NCI-H128 (cell line): ENCODE measurements around the gene LHX2.

Source experiments
- DNase-seq: peaks from one replicate; lab custom pipeline; 2025; ENCODE audit not compliant: unreplicated experiment; lab: John Stamatoyannopoulos, UW

LHX2 gene

DNA sequence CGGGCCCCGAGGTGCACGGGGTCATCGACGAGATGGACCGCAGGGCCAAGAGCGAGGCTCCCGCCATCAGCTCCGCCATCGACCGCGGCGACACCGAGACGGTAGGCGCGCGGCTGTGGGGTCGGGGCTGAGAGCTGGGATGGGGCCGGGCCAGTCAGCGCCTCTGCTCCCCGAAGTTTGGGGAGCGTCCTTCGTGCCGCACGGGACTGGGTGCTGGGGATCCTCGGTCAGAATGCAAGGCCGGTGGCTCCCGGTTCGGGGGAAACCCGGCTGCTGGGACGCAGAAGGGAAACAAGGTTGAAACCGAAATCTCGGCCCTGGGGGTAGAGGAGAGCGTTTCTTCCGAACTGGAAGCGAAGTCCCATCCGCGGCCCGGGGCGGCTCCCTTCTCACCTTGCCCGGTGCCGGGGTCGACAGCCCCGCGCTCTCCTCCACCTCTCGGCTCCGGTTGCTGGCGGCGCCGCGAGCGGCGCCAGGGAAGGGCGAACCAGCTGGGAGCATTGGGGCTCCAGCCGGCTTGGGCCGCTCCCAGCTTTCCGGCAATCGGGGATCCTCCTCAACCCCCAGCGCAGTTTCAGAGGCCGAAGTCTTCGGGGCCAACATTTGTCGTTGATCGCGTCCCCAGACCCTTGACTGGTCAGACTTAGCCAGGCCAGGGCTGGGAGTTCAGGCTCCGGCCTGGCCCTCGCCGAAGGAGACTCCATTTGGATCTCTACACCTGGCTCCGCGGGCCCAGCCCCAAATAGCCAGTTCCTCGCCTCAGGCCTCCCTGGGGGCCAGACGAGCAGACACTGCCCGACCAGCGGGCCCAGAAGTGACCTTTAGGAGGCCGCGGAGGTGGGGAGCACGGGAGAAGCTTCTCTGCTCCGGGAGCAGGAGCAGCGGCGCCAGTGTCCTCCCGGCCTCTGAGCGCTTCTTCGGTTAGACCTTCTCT lies 1.1 kb downstream of the LHX2 start:
- peak; percentile 20 for DNase-seq

- DNase-seq, result no peak
Observed at GRCh38 chr9:124013309-124014210, 2.0 kb downstream of the LHX2 start.

DNA sequence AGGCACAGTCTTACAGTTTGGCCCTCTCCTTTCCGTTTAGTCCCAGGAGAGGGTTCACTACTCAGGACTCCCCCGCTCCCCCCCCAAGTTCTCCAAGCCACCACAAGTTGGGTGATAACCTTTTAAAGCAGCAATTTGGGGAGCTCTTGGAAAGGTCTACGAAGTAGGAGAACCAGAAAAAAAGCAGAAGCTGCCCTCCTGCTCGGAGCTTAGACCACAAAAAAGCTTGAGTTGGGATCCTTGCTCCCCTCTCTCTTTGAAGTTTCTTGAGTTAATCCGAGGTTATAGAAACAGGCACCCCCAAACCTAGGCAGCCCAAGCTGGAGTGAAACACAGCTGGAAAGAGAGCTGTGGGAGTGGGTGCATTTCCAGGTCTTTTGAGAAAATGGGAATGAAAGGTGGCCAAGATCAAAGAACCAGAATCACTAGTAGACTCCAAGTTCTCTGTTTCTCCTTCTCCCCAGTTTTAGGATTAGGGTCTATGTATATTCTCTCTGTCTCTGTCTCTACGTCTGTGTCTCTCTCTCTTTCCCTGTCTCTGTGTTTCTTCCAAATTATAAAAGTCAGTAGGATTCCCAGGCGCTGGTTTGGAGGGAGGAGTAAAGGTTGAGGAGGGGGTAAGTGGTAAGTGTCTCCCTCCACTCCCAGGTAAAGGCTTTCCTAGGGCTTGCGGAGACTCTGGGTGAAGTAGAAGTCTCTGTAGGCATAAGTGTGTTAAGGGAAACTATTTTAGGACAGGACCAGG lies 2.8 kb downstream of the LHX2 start:
- DNase-seq, result no peak

DNA sequence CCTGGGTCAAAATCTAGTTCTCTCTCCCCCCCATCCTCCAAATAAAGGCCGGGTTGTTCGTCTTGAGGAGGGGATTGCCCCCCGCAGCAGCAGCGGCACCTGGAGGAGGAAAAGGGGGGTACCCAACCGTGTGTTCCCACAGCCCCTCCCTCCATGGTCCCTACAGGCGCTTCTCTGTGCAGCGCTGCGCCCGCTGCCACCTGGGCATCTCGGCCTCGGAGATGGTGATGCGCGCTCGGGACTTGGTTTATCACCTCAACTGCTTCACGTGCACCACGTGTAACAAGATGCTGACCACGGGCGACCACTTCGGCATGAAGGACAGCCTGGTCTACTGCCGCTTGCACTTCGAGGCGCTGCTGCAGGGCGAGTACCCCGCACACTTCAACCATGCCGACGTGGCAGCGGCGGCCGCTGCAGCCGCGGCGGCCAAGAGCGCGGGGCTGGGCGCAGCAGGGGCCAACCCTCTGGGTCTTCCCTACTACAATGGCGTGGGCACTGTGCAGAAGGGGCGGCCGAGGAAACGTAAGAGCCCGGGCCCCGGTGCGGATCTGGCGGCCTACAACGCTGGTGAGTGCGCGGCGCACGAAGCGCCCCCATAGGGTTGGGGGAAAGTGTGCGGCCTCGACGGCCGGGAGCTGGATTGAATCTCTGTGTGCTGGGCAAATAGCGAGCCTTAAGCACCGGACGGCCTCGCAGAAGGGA lies 3.5 kb downstream of the LHX2 start:
- DNase-seq, result no peak

GRCh38 chr9:124015661-124016131 lies 4.1 kb downstream of the LHX2 start:
- no peak for DNase-seq

- DNase-seq, result no peak
Observed at GRCh38 chr9:124016175-124017050, 4.8 kb downstream of the LHX2 start.

- DNase-seq, result no peak
Observed at GRCh38 chr9:124017051-124017928, 5.7 kb downstream of the LHX2 start.

- DNase-seq, result no peak
Observed at GRCh38 chr9:124017929-124018729, 6.6 kb downstream of the LHX2 start.

- DNase-seq, result no peak
Observed at GRCh38 chr9:124018730-124019697, 7.4 kb downstream of the LHX2 start.

GRCh38 chr9:124019771-124020519 lies 8.4 kb downstream of the LHX2 start:
- DNase-seq, result no peak

DNA sequence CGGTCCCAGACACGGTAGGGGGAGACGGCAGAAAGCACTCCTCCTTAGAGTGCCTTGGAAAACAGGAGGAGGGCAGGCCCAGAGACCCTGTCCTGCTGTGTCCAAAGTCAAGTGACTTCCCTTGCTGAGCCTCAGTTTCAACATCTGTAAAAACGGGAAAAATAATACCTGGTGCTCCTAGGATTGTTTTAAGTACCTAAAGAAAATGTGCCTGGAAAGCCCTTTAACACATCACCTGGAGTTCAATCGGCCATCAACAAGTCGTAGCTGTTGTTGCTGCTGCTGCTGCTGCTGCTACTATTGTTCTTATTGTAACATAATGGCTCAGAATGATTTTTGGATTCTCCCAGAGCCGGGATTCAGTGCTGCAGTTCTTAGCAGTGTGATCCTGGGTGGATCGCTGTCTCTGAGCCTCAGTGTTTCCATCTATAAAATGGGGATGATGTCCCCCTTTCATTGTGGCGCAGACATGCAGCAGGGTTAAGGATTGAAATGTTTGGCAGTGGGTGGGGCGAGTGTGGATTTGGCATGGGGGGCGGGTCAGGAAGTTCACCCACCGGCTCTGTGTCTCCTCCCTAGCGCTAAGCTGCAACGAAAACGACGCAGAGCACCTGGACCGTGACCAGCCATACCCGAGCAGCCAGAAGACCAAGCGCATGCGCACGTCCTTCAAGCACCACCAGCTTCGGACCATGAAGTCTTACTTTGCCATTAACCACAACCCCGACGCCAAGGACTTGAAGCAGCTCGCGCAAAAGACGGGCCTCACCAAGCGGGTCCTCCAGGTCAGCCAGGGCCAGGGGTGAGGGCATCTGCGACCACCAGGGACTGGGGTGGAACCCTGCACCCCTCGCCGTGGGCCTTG lies 9.2 kb downstream of the LHX2 start:
- DNase-seq, result no peak

- no peak for DNase-seq
Observed at GRCh38 chr9:124021385-124021769, 9.8 kb downstream of the LHX2 start.

DNA sequence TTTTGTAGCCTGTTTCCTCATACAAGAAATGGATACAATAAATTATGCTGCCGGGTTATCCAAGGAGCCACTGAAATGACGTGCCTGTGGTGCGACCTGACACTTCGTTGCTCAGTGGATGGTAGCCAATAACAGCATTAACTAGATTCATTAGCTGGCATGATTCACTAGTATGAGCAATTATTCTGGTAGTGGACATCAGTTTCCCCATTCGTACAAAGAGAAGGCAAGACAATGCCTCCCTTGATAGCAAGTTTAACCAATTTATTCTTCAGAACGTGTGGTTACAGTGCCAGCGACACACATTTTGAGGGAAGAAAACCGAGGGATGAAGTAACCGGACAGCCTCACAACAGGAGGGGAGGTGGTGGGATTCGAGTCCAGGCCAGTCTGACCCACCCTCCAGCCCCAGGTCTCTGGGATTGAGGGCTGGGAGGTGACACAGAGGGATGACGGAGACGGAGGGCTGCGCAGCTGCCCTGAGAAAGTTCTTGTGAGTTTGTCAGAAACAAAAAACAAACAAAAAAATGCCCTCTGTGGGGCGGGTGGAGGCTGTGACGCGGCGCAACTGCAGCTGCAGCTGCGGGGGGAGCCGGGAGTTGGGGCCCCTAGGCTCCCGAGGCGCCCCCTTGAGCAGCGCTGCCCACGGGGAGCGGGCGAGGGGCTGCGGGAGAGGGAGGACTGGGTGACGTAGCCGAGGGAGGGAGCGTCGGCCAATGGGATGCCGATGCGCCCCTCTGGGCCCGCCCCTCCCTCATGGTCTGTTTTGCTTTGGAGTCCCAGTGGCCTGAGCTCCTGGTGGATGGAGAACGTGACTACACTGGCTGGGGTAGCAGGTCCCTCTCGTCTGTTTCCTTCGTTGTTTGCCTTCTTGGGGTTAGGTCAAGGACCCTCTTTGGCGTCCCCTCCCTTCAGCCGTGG lies 10.9 kb downstream of the LHX2 start:
- no peak for DNase-seq

DNA sequence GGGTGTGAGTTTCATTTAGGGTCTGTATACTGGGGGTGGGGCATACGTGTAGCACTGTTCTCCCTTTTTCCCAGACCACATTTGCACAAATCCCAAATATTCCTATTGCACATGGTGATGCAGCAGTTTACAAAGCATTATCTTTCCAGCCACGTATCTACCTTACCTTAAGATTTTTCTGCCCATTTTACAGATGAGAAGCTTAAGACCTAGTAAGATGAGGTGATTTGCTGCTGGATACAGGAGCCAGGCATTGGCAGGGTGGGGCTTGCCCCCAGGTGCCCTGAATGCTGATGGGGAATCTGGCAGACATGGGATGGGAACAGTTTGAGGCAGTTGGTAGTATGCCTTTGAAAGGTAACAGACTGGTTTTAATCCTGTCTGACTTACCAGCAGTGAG lies 12.5 kb downstream of the LHX2 start:
- DNase-seq, result no peak
